GM18909 (cell line): ENCODE results near the gene NXN.
"Not testable (repeated sequence)": the region's sequence is repeated elsewhere in the genome, so short reads cannot be mapped to it uniquely, and the experiment has no call there.

Experiments
- ATAC-seq: cut with Tn5 transposase; IDR thresholded peaks from one replicate; pipeline ENCODE4 v1.9.1; 2021; ENCODE audit warnings: mild to moderate bottlenecking; ENCODE audit not compliant: unreplicated experiment, poor library complexity

The NXN gene

GRCh38 chr17:924711-925475 is 54.7 kb downstream of the NXN start:
- no peak for ATAC-seq

GRCh38 chr17:924306-924705 is 55.3 kb downstream of the NXN start:
- ATAC-seq = not testable (repeated sequence)

GRCh38 chr17:923633-924032 is 55.9 kb downstream of the NXN start:
- no peak for ATAC-seq

- ATAC-seq = no peak
Measured at GRCh38 chr17:921161-921560, 58.4 kb downstream of the NXN start.

GRCh38 chr17:920190-920589 is 59.4 kb downstream of the NXN start:
- ATAC-seq = no peak

- ATAC-seq = no peak
Measured at GRCh38 chr17:917941-918740, 61.4 kb downstream of the NXN start.

GRCh38 chr17:917391-917811 is 62.2 kb downstream of the NXN start:
- no peak for ATAC-seq

GRCh38 chr17:916315-916714 is 63.3 kb downstream of the NXN start:
- ATAC-seq = no peak

GRCh38 chr17:915538-916201 is 63.9 kb downstream of the NXN start:
- no peak for ATAC-seq

- no peak for ATAC-seq
Measured at GRCh38 chr17:914561-914960, 65.0 kb downstream of the NXN start.

GRCh38 chr17:913207-913606 is 66.4 kb downstream of the NXN start:
- no peak for ATAC-seq

GRCh38 chr17:909642-910323 is 69.8 kb downstream of the NXN start:
- no peak for ATAC-seq

- no peak for ATAC-seq
Measured at GRCh38 chr17:907725-908124, 71.9 kb downstream of the NXN start.

GRCh38 chr17:905708-906107 is 73.9 kb downstream of the NXN start:
- ATAC-seq = not testable (repeated sequence)

- ATAC-seq = no peak
Measured at GRCh38 chr17:903691-904481, 75.7 kb downstream of the NXN start.

- ATAC-seq = no peak
Measured at GRCh38 chr17:902463-902862, 77.1 kb downstream of the NXN start.

GRCh38 chr17:901964-902363 is 77.6 kb downstream of the NXN start:
- ATAC-seq = no peak

- no peak for ATAC-seq
Measured at GRCh38 chr17:901191-901950, 78.2 kb downstream of the NXN start.

GRCh38 chr17:900336-900934 is 79.1 kb downstream of the NXN start:
- ATAC-seq = no peak
